Transverse colon (tissue), 4 donors: ENCODE data around the gene TRIM44.

Experiments used
- CTCF ChIP-seq, 5 experiments: fragments of 200-600 bp in 3 of 5; fragments of 450-650 bp in 2 of 5; sonication (generic) in 3 of 5; IDR thresholded peaks; 1 replicate in 2 of 5; 2 replicates in 3 of 5; pipeline ENCODE4 v1.5.1; 2016 to 2017; ENCODE audit warnings: antibody characterized with exemption in 5 of 5, inconsistent platforms in 3 of 5, mild to moderate bottlenecking in 2 of 5, moderate library complexity in 1 of 5
- EP300 ChIP-seq: sonication (generic); formaldehyde crosslinking; IDR thresholded peaks from one replicate; pipeline ENCODE4 v1.6.1; 2017; ENCODE audit warnings: antibody characterized with exemption, low read depth
- POLR2A ChIP-seq: fragments of 450-650 bp; IDR thresholded peaks from one replicate; pipeline ENCODE4 v1.6.1; 2016; ENCODE audit warnings: antibody characterized with exemption, mild to moderate bottlenecking, moderate library complexity
- POLR2AphosphoS5 ChIP-seq, 3 donors: sonication (generic); formaldehyde crosslinking; IDR thresholded peaks; one replicate each; pipeline ENCODE4 v1.6.1; 2016; ENCODE audit warnings: antibody characterized with exemption in 3 of 3

GRCh38 chr11:35810045-35810645 lies 147.6 kb downstream of the TRIM44 start:
- TF ChIP-seq CTCF (IDR thresholded peaks at IDR 0.05) (no peak), POLR2AphosphoS5 (IDR thresholded peaks at IDR 0.05) (no peak), POLR2A (no peak), EP300 (no peak)
